HG03108 (cell line): Measurements from ENCODE around the gene WDR53.
"Not testable (repeated sequence)": the region's sequence is repeated elsewhere in the genome, so short reads cannot be mapped to it uniquely, and the experiment has no call there.

ENCODE experiments used
- ATAC-seq: cut with Tn5 transposase; IDR thresholded peaks from one replicate; pipeline ENCODE4 v1.9.1; 2021; ENCODE audit warnings: moderate library complexity; ENCODE audit not compliant: unreplicated experiment

WDR53 gene

DNA sequence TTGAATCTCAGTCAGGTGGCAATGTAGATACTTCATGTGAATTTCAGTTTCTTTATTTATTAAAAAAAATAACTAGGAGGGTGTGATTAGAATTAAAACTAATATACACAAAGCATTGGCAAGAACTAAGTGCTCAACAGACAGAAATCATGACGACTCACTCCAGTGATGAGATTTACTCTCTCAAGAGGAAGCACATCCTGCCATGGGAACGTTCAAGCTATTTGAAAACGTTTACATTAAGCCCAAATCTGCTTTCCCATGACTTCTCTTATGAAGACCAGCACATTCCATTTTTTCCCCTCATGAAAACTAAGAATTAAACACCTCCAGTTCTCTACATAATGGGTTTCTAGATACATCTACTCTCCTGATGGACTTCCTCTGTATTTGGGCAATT, 8.5 kb downstream of the WDR53 start:
- no peak for ATAC-seq

DNA sequence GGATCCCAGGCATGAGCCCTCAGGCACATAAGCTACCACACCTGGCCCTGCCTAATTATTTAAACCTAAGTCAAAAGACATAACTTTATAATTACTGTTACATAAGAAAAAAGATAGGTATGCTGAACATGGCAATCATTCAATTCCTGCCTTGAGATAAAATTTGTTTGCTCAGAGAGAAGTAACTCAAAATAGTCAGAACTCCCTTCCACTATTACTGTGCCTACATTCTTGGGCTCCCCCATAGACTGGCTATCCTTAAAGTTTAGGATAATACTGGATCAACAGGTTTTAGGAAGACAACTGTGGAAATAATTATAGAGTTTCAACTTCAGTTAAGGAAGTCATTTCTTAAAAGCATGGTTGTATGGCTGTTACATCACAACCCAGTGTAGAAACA, 9.9 kb downstream of the WDR53 start:
- ATAC-seq: no peak

DNA sequence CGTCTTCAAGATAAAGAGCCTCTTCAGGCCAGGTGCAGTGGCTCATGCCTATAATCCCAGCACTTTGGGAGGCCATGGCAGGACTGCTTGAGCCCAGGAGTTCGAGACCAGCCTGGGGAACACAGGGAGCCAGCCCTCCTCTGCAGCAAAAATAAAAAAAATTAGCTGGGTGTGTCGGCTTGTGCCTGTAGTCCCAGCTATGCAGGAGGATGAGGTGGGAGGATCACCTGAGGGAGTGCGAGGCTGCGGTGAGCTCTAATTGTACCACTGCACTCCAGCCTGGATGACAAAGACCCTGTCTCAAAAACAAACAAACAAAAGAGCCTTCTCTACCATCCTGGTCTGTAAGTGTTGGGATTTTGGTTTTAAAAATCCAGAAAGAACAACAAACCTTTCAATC, 11.1 kb downstream of the WDR53 start:
- no peak for ATAC-seq

GRCh38 chr3:196555295-196555694, 13.1 kb downstream of the WDR53 start:
- no peak for ATAC-seq

GRCh38 chr3:196554205-196554604, 14.1 kb downstream of the WDR53 start:
- ATAC-seq: no peak

- ATAC-seq: no peak
Measured at GRCh38 chr3:196553551-196553950, 14.8 kb downstream of the WDR53 start.

DNA sequence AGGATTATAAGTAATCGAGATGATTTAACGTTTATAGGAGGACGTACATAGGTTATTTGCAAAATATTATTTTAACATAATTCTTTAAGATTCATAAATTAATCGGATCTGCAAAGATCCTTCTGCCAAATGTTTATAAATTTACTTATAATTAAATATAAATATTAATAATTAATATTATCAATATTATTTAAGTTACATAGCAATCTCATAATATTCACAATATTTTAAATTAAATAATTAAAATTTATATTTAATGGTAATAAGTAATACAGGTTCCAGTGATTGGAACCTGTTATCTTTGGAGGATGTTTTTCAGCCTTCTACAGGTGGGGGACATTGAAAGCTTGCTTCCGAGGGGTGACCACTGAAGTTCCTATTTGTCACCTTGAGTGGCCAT, 16.1 kb downstream of the WDR53 start:
- no peak for ATAC-seq

DNA sequence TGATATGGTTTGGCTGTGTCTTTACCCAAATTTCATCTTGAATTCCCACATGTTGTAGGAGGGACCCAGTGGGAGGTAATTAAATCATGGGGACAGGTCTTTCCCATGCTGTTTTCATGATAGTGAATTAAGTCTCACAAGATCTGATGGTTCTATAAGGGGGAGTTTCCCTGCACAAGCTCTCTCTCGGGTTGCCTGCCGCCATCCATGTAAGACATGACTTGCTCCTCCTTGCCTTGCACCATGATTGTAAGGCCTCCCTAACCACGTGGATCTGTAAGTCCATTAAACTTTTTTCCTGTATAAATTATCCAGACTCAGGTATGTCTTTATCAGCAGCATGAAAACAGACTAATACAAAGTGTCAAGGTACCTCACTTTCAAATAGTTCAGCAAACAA, 18.2 kb downstream of the WDR53 start:
- ATAC-seq: not testable (repeated sequence)

GRCh38 chr3:196549312-196549711, 19.0 kb downstream of the WDR53 start:
- not testable (repeated sequence) for ATAC-seq

GRCh38 chr3:196547067-196547466, 21.3 kb downstream of the WDR53 start:
- ATAC-seq: no peak

- ATAC-seq: no peak
Measured at GRCh38 chr3:196546537-196546936, 21.8 kb downstream of the WDR53 start.

GRCh38 chr3:196544491-196544992, 23.8 kb downstream of the WDR53 start:
- ATAC-seq: no peak

DNA sequence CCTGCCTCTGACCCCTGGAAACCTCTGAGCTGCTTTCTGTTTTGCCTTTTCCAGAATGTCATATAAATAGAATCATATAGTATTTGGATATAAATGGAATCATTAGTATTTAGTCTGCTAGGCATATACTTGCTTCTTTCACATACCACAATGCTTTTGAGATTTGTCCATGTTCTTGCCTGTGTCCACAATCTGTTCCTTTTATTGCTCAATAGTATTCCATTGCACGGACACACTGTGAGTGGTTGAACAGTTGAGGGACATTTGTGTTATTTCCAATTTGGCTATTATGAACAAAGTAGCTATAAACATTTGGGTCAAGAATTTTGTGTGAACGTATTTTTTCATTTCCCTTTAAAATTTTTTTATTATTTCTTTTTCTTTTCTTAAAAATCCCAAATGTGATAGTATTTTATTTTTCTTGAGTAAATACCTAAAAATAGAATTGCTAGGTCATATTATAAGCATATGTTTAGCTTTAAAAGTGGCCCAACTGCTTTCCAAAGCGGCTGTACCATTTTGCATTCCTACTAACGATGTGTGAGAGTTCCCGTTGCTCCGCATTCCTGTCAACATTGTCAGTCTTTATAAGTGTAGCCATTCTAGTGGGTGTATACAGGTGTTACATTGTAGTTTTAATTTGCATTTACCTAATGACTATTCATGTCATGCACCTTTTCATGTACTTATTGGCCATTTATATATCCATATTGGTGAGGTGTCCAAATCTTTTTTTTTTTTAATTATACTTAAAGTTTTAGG, 26.5 kb downstream of the WDR53 start:
- ATAC-seq: no peak

GRCh38 chr3:196537319-196537984, 30.9 kb downstream of the WDR53 start:
- ATAC-seq: no peak

DNA sequence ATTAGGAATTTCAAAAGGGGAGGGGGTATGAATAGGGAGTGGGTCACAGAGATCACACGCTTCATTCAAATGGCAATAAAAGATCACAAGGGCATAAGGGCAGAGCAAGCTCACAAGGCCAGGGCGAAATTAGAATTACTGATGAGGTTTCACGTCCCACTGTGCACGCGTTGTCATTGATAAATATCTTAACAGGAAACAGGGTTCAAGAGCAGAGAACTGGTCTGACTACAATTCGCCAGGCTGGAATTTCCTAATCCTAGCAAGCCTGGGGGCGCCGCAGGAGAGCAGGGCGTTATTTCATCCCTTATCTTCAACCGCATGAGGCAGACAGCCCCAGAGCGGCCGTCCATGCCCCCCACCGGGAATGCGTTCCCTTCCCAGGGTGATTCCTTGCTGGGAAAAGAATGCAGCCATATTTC, 35.1 kb downstream of the WDR53 start:
- ATAC-seq: no peak

GRCh38 chr3:196531418-196531817, 36.9 kb downstream of the WDR53 start:
- no peak for ATAC-seq

DNA sequence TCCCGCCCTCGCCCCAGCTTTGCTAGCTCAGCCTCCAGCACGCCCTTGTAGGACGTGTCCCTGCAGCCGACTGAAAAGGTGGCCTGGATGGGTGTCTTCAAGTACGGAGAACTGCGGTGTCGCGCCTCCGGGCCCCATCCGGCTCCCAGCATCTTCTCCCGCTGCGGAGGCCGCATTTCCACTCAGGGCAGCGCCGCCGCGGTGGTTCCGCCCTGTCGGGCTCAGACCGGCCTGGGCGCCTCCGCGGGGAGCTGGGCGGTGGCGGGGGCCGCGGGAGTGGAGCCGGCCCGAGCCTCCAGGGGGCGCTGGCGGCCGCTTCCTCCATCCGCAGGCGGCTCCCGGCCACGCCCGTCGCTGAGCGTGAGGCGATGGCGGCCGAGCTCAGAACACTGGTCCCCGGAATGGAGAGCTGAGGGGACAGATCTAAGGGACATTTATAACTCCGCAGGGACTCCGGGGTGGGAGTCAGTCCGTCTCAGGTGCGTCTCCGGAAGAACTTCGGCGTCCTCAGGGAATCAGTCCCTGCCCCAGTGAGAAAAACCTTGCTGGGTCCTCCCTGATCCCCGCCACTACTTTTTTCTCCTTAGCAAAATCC, 39.6 kb downstream of the WDR53 start:
- ATAC-seq: peak; percentile 69

DNA sequence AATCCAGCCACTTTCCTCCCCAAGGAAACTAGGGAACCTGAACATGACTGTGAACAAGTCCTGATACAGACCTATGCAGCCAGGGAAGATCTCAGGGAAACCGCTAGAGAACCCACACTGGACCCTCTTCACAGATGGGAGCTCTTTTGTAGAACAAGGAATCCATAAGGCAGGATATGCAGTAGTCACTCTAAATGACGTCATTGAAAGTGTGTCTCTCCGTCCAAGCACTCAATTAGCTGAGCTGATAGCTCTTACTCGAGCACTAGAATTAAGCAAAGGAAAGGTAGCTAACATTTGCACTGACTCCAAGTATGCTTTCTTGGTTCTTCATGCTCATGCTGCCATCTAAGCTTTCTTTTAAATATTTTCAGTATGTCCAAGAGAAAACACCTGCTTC, 43.2 kb downstream of the WDR53 start:
- no peak for ATAC-seq

GRCh38 chr3:196524527-196524926, 43.8 kb downstream of the WDR53 start:
- ATAC-seq: no peak

- no peak for ATAC-seq
Measured at GRCh38 chr3:196523841-196524240, 44.5 kb downstream of the WDR53 start.

DNA sequence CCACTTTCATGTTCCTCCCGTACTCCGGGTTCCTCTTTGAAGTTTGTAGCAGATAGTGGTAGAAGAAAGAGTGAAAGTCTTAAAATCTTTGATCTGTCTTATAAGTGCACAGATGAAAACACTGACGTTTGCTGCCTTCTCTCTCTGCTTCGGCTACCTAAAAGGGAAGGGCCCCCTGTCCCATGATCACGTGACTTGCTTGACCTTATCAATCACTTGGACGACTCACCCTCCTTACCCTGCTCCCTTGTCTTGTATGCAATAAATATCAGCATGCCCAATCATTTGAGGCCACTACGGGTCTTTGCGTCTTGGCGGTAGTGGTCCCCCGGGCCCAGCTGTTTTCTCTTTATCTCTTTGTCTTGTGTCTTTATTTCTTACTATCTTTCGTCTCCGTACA, 47.1 kb downstream of the WDR53 start:
- ATAC-seq: not testable (repeated sequence)

- no peak for ATAC-seq
Measured at GRCh38 chr3:196519718-196520082, 48.7 kb downstream of the WDR53 start.
